HG02610 (cell line): ENCODE results near the gene UGT3A1.
"Not testable (repeated sequence)": the region's sequence is repeated elsewhere in the genome, so short reads cannot be mapped to it uniquely, and the experiment has no call there.

Experiments used
- ATAC-seq: cut with Tn5 transposase; IDR thresholded peaks from one replicate; pipeline ENCODE4 v1.9.1; 2021; ENCODE audit warnings: mild to moderate bottlenecking, moderate library complexity; ENCODE audit not compliant: unreplicated experiment

The UGT3A1 gene, protein sequence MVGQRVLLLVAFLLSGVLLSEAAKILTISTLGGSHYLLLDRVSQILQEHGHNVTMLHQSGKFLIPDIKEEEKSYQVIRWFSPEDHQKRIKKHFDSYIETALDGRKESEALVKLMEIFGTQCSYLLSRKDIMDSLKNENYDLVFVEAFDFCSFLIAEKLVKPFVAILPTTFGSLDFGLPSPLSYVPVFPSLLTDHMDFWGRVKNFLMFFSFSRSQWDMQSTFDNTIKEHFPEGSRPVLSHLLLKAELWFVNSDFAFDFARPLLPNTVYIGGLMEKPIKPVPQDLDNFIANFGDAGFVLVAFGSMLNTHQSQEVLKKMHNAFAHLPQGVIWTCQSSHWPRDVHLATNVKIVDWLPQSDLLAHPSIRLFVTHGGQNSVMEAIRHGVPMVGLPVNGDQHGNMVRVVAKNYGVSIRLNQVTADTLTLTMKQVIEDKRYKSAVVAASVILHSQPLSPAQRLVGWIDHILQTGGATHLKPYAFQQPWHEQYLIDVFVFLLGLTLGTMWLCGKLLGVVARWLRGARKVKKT

DNA sequence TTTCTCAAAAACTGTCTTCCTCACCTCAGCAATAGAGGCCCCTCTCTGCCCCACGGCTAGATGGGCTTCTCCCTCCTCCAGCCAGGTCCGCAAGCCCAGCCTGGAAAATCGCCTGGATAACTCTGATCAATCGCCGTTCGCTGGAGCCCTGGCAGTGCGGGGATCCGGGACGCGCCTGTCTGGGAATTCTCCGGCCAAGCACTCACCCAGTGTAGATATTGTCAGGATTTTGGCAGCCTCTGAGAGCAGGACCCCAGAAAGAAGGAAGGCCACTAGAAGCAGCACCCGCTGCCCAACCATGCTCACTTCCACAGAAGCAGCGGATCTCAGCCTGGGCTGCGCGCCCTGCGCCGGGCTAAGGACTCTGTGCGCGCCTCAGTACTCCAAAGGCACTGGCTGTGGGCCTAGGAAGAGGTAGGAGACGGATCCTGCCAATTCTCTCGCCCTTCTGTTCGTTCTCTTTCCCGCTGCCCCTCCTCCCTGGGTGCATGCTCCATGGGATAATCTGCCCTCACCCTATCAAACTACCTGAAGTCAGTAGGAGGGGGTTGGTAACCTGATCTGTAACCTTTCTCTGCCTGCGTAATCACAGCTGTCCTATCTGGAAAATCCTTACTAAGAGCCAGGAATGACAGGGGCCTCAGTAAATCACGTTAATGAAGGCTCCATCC is at the start of gene UGT3A1:
Gene UGT3A1, minus strand, starts transcription at position 450 of the 671 bp plus-strand sequence. Its CDS starts 150 bp downstream, at position 300.
- no peak for ATAC-seq

DNA sequence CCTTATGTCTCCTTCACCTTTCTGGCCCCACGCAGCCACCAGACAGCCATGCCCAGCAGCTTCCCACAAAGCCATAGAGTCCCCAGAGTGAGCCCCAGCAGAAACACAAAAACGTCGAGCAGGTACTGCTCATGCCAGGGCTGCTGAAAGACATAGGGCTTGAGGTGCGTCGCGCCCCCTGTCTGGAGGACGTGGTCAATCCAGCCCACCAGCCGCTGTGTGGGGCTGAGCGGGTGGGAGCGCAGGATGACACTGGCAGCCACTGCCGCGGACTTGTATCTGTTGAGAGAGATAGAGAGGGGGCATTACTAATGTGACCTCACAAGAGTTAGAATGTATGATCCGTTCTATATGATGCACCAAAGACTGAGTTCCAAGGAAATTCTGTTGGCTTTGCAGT is 44.5 kb upstream of the UGT3A1 start:
- no peak for ATAC-seq

DNA sequence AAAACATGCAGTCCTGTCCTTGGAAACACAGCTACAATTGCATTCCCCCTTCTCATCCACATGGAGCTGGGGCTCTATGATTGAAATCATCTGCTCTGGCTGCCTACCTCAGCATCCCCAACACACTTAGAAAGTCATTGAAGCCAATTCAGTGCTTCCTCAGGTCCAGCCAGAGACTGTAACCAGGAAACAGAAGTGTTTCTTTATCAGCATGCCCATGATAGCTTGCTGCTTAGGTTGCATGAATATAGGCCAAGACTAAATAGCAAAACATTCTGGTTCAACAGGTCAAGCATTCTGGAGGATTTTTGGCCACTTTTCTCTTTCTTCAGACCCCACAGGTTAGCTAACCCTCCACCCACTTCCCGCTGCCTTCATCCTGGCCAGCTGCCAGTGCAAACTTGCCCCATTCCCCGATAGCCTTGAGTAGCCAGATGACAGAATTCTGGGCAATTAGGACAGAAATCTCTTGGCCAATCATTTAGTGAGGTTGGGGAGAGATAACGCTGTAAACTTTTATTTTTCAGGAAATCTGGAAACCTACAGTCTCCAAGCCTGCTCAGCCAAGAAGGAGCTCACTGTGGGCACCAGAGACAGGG is 43.4 kb upstream of the UGT3A1 start:
- ATAC-seq = not testable (repeated sequence)

DNA sequence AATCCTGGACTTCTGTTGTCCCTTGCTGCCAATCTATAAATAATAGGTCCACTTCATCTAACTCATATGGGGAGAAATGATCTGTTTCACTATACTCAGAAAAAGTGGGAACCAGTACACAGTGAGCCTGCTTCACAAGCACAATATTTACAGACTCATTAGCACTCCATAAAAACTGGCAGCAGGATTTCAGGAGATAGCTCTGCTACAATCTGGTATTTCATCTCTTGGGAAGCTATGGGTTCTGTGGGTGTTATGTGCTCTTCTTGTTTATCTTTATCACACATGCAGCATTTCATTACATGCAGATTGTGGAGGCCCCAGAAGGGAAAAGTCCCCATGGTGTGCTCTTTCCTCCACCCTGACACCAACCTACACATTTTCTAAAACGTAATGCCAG is 42.3 kb upstream of the UGT3A1 start:
- ATAC-seq = no peak

DNA sequence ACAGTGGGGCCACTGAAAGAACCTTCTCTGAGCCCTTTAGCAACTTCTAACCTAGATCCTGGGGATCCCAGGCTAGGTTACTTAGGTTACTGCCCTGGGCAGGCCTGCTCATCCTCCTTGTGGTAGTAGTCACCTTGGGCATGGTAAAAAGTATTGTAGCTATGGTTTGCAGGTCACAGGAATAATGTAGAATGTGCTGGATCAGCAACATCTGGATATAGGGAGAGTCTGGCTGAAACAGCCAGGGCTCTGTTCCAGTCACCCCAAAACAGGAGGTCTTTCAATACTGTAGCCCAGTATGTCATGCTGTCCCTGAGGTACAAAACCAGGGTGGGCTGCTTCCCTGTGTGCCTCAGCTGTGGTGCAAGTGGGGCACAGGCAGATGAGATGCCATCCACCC is 41.9 kb upstream of the UGT3A1 start:
- no peak for ATAC-seq

DNA sequence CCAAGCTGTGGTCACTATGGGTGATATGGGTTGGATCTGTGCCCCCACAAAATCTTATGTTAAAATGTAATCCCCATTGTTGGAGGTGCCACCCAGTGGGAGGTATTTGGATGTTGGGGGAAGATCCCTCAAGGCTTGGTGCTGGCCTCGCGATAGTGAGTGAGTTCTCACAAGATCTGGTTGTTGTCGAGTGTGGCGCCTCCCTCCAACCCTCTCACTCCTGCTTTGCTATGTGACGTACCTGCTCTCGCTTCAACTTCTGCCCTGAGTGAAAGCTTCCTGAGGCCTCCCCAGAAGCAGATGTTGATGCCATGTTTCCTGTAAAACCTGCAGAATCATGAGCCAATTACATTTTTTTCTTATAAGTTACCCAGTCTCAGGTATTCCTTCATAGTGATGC is 40.0 kb upstream of the UGT3A1 start:
- no peak for ATAC-seq

DNA sequence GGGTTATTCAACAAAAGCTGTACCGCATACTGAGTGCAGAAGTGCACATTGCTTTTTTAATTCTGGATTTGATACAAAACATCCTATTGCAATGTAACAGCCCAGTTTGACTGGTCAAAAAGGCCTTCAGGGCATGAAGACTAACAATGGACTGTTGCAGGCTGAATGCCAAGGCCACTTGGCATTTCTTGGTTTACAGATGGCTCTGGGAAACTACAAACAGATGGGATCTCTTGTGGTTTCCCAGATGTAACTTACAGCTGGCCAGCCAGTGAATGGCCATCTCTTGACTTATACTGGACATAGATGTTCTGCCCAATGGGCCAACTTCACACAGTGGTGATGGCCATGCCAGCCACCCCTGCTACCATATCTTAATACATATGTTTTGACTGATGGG is 38.7 kb upstream of the UGT3A1 start:
- ATAC-seq = no peak

DNA sequence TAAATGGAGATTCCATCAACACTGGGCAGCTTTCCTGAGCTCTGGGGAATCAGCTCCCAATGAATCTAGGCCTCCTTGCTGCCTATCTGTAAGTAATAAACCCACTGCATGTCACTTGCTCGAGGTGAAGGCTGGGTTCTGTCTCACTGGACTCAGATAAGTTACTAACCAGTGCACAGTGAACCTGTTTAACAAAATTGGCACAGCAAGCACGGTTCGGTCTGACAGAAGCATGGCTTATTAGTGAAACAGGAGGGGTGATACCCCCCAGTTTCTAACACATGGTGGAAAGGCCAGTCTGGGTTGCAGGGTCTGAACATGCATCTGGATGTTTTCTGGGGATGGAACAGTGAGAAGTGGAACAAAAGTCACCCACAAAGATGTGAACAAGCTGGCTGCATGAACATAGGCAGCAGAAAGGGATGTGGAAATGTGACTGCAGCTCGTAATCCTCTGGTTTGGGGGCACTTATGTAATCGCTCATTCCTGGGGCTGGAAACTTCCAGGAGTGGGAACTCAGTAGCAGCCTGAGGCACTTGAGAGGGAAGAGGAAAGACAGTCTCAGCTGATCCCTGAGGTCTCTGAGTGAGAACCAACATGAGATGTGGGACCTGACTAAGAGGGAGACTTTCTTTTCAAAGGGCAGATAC is 37.8 kb upstream of the UGT3A1 start:
- ATAC-seq = no peak

DNA sequence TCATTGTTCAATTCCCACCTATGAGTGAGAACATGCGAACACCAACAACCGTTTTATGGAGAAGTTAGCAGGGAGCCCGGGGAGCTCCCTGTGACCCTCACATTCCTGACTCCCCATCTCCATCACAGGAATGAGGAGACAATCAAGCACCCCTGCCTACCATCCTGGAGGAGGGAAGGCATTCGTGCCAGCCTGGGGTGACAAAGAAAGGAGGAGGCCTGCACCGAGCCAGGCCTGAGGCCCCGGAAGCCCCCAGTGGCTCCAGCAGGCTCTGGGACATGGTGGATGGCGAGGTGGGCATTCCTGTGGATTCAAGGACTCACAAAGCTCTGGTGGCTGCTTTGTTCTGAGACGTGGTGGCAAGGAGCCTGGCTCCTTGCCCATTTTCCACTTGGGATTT is 36.5 kb upstream of the UGT3A1 start:
- no peak for ATAC-seq

DNA sequence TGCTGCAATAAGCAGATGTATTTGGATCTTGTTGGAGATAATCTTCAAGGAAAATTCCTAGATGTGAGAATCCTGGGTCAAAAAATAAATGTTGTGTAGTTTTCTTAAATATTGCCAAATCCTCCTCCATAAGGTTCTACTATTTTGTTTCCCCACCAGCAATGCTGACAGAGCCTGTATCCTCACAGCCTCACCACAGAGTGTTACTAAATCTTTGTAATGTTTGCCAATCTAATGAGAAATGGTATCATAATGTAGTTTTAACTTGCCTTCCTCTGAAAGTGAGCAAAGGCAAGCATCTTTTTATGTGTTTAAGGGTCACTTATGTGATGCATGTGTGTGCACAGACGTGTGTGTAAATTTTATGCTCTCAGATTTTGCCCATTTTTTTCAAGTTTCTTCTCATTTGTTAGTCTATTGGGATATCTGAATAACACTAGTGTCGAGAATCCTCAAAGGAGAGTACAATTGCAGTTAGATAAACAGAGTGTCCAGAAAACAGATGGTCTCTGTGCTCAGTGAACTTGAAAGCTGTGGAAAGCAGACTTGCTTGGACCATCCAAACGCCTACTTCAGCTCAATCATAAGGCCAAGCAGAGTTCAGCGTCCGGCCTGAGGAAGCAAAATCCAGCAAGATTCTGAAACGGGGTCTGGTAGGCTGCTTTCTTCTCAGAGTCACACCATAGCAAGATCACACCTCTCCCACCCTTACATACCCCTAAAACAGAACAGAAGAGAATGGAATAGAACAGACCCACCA is 35.7 kb upstream of the UGT3A1 start:
- ATAC-seq = no peak

DNA sequence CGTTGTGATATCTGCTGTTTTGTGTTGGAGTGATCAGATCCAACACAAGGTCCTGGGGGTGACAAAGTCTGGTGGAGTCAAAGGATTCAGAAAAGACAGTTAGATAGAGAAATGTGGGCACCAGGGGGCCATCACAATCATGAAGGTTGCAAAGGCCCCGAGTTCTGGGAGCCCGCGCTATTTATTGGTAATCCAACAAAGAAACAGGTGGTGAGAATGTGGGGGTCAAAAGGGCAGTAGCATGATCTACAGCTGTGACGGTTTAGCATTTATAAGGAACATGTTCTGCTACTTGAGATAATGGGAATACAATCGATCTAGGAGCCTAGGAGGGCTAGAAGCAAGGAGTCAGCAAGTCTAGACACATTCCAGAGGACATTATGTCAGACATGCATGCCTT is 31.1 kb upstream of the UGT3A1 start:
- not testable (repeated sequence) for ATAC-seq

DNA sequence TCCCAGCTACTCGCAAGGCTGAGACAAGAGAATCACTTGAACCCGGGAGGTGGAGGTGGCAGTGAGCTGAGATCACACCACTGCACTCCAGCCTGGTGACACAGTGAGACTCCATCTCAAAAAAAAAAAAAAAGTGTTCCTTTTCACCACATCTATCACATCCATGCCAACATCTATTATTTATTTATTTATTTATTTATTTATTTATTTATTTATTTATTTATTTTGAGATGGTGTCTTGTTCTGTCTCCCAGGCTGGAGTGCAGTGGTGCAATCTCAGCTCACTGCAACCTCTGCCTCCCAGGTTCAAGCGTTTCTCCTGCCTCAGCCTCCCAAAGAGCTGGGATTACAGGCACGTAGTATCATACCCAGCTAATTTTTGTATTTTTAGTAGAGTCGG is 28.4 kb upstream of the UGT3A1 start:
- not testable (repeated sequence) for ATAC-seq

DNA sequence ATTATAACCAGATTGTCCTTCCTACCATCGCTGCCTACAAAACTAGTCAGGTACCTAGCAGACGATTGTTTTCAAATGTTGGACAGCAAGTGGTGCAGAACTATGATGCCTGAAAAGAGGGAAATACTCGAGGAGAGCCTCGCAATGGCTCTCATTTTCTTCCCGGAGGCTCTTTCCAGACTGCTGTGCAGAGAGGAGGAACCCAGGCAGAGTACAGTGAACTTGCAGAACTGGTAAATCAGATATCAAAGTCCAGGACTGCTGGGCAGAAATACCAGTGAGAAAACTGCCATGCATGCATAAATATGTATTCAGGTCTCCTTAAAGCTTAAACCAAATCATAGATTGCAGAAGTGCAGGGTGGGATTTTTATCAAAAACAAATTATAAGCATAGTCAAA is 26.4 kb upstream of the UGT3A1 start:
- ATAC-seq = no peak

DNA sequence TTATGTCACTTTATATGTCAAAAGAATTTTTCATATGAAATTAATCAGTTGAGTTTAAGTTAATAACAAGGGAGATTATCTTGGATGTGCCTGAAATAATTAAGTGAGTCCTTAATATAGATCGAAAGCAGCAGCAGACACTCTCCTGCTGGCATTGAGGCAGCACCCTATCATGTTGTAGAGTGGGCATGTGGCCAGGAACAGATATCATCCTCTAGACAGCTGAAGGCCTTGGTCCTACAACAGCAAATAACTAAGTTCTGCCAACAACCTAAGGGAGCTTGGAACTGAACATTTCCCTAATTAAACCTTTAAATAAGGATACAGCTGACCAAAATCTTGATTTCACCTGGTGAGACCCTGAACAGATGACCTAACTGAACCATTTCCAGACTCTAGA is 25.8 kb upstream of the UGT3A1 start:
- ATAC-seq = no peak

DNA sequence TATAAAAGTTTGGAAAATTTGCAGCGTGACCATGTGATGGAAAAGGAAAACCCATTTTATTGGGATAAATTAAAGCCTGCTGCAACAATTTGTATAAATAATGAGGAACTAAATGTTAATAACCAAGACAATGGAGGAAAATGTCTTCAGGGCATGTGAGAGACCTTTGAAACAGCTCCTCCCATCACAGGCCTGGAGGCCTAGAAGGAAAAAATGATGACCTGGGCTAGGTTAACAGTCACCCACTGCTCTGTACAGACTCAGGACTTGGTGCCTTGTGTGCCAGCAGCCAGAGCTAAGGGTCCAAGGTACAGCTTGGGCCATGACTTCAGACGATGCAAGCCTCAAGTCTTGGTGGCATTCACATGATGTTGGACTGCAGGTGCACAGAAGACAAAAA is 22.0 kb upstream of the UGT3A1 start:
- ATAC-seq = no peak

DNA sequence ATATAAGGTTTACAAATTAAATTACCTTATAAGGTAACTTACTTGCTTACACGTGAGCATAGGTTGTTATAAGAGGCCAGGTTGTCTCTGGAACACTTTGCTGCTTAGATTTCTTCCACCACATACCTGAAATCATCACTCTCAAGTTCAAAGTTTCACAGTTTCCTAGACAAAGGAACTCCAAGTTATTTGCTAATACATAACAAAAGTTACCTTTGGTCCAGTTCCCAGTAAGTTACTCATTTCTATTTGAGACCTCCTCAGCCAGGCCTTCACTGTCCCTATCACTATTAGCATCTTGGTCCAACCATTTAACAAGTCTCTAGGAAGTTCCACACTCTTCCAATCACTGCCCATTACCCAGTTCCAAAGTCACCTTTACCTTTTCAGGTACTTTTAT is 18.5 kb upstream of the UGT3A1 start:
- ATAC-seq = no peak

DNA sequence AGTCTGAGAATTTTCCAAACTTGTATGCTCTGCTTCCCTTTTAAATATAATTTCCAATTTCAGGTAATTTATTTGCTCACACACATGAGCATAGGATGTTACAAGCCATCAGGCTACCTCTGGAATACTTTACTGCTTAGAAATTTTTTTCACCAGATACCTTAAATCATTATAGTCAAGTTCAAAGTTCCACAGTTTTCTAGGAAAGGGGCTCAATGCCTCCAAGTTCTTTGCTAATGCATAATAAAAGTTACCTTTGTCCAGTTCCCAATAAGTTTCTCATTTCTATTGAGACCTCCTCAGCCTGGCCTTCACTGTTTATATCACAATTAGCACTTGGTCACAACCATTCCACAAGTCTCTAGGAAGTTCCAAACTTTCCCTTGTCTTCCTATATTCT is 16.2 kb upstream of the UGT3A1 start:
- ATAC-seq = no peak

DNA sequence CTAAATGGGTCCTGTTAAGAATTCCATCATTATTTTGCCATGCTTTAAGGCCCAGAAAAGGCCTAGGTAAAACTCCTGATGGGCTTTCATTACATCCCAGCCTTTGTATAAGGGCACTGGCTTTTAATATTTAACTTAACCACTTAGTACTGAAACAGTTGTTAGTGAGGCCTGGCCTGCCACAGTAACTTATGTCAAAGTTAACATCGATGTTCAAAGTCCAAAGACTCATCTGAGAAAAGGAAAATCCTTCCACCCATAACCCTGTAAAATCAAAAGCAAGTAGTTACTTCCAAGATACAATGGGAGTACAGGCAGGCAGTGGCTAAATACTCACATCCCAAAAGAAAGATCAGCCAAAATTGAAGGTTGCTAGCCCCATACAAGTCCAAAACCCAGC is 15.0 kb upstream of the UGT3A1 start:
- ATAC-seq = no peak

DNA sequence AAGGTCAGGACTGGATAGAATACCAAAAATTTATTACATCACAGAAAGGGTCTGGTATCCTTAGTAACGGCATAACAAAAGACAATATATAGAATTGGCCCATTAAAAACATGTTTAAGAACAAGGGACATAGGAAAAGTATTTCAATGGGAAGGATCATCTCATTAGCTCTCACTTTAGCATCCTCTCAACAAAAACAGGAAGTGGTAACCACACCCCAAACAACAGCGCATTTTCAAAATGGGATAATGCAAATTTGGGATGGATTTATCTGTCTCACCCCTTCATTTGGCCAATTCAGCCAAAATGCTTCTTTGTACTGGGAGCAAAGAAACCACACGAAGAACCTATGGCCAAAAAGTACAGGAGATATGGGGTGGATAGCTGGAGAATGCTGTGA is 9.8 kb upstream of the UGT3A1 start:
- no peak for ATAC-seq

DNA sequence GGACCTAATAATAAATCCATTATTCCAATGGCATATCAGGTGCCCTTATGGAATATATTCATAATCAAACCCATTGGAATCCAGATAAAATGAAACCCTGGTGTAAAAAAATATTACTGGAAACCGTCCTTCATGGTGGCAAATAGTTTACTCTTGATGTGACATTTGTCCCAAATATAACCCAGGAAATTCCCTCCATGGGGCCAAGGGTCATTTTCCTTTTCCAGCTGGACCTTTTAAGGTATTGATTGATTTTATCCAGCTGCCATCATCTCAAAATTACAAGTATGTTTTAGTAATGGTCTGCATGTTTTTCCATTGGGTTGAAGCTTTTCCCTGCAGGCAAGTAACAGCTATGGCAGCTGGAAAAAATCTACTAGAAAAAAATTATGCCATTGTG is 8.4 kb upstream of the UGT3A1 start:
- ATAC-seq = no peak

DNA sequence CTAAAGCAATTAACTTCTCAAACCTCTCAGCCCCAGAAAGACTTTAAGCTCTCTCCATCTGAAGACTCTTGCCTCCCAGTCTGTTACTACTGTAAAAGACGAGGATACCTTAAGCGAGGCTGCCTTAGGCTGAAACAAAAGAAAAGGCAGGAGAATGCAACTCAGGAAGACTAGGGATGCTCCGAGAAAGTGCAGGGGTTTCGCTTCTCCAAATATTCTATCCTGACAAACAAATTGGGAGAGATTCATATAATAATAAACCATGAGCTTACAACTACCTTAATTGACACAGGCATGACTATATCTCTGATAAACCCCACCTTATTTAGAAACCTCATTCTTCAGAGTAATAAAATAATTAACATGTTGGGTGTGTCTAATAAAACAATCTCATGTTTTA is 4.9 kb upstream of the UGT3A1 start:
- ATAC-seq = no peak
